Amniotic stem cell (primary cell): ENCODE data around the gene OR10K2.

Experiments used
- DNase-seq: peaks from one replicate; lab custom pipeline; 2025; lab: John Stamatoyannopoulos, UW

OR10K2 gene

GRCh38 chr1:158371188-158371953, 54.7 kb downstream of the OR10K2 start:
- no peak for DNase-seq
